GM21515 (cell line): ENCODE data around the gene GRID2.
"Not testable (repeated sequence)": the region's sequence is repeated elsewhere in the genome, so short reads cannot be mapped to it uniquely, and the experiment has no call there.

Source experiments
- ATAC-seq: cut with Tn5 transposase; IDR thresholded peaks from one replicate; pipeline ENCODE4 v1.9.1; 2021; ENCODE audit not compliant: unreplicated experiment

GRID2 gene

GRCh38 chr4:93646233-93646930 is 1342.6 kb downstream of the GRID2 start:
- no peak for ATAC-seq

- ATAC-seq, result no peak
Measured at GRCh38 chr4:93648258-93648657, 1344.5 kb downstream of the GRID2 start.

GRCh38 chr4:93649828-93650227 is 1346.1 kb downstream of the GRID2 start:
- ATAC-seq, result no peak

GRCh38 chr4:93654211-93654610 is 1350.4 kb downstream of the GRID2 start:
- ATAC-seq, result no peak

- ATAC-seq, result no peak
Measured at GRCh38 chr4:93657527-93657926, 1353.8 kb downstream of the GRID2 start.

- no peak for ATAC-seq
Measured at GRCh38 chr4:93658443-93658842, 1354.7 kb downstream of the GRID2 start.

GRCh38 chr4:93659629-93660028 is 1355.9 kb downstream of the GRID2 start:
- ATAC-seq, result no peak

- ATAC-seq, result no peak
Measured at GRCh38 chr4:93660036-93660435, 1356.3 kb downstream of the GRID2 start.

GRCh38 chr4:93670434-93670833 is 1366.7 kb downstream of the GRID2 start:
- no peak for ATAC-seq

- ATAC-seq, result no peak
Measured at GRCh38 chr4:93671093-93671492, 1367.3 kb downstream of the GRID2 start.

GRCh38 chr4:93676937-93677336 is 1373.2 kb downstream of the GRID2 start:
- not testable (repeated sequence) for ATAC-seq

- ATAC-seq, result no peak
Measured at GRCh38 chr4:93684571-93684970, 1380.8 kb downstream of the GRID2 start.

GRCh38 chr4:93687304-93687703 is 1383.5 kb downstream of the GRID2 start:
- ATAC-seq, result no peak

- no peak for ATAC-seq
Measured at GRCh38 chr4:93688978-93689377, 1385.2 kb downstream of the GRID2 start.

GRCh38 chr4:93693141-93693540 is 1389.4 kb downstream of the GRID2 start:
- no peak for ATAC-seq

GRCh38 chr4:93698686-93699085 is 1394.9 kb downstream of the GRID2 start:
- no peak for ATAC-seq

GRCh38 chr4:93700571-93700970 is 1396.8 kb downstream of the GRID2 start:
- ATAC-seq, result no peak

- ATAC-seq, result peak; percentile 77
Measured at GRCh38 chr4:93710101-93710846, 1406.5 kb downstream of the GRID2 start.

GRCh38 chr4:93710847-93711430 is 1407.2 kb downstream of the GRID2 start:
- no peak for ATAC-seq

GRCh38 chr4:93718233-93718632 is 1414.5 kb downstream of the GRID2 start:
- no peak for ATAC-seq

- ATAC-seq, result no peak
Measured at GRCh38 chr4:93719552-93719951, 1415.8 kb downstream of the GRID2 start.

GRCh38 chr4:93722446-93722845 is 1418.7 kb downstream of the GRID2 start:
- ATAC-seq, result no peak
